Spleen (tissue), 7 donors: ENCODE results near the gene UFSP2.

Experiments
- CTCF ChIP-seq, 11 experiments: fragments of 200-600 bp in 7 of 11; fragments of 450-650 bp in 4 of 11; sonication (generic) in 4 of 11; IDR thresholded peaks in 8 of 11; conservative IDR thresholded peaks in 3 of 11; 1 replicate in 7 of 11; 2 replicates in 4 of 11; pipeline versions ENCODE4 v1.4.0 to v1.8.0; 2016 to 2021; ENCODE audit warnings: antibody characterized with exemption in 11 of 11, inconsistent platforms in 4 of 11, mild to moderate bottlenecking in 1 of 11
- POLR2AphosphoS5 ChIP-seq, 3 donors: sonication (generic); formaldehyde crosslinking; IDR thresholded peaks; one replicate each; pipeline ENCODE4 v1.5.1; 2017; ENCODE audit warnings: antibody characterized with exemption in 3 of 3
- donor health status: DM: no; HTN: no; CAD: no; lungs with moderate emphysema.
- donor health status: DM: no; HTN: no; CAD: no.
- donor health status: DM: no; HTN: no; CAD: no.

GRCh38 chr4:185387957-185388356 is 37.8 kb downstream of the UFSP2 start:
- no peak for TF ChIP-seq CTCF (IDR thresholded peaks at IDR 0.05 in 8 of 11, conservative IDR thresholded peaks at IDR 0.05 in 3 of 11)
- TF ChIP-seq POLR2AphosphoS5 (IDR thresholded peaks at IDR 0.05), result no peak
